ENCODE measurements around the gene ENAH.
A peak's percentile ranks its signal among the peaks of the same experiment; 100 is the strongest.

The ENAH gene

DNA sequence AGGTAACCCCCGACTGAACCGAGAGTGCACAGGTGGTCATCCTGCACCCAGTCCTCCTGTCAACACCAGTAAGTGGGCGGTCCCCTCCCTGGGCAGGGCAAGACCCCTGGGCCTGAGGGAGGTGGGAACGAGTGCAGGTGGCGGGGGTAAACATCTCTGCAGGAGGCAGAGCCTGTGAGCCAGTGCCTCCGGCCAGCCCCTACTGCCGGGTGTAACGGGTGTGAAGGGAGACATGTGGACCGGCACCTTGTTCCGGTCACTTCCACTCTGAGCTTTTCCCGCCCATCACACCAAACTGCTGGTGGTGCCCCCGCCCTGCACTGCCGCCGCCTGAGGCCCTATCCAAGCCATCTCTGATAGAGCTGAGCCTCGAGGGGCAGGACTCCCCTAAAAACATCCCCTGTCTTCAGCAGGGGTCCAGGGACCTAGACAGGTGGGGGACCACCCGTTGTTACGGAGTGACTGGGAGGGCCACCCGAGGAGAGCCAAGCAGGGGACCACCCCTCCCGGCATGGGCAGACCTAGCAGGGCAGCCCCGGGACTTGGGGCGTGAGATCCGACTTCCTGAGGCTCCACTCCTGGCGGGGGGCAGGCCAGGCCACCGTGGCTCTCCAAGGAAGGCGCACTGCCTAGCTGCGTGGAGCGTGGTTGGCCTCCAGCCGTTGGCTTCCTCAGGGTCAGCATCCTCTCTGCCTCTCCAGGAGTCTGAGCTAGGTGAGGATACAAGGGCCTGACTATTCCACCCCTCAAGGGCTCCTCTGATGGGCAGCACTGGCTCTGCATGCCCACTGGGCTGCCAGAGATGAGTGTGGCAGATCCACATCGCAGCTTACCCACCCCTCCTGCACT is 181.2 kb downstream of the ENAH start:
- no peak for DNase-seq (ENCODE audit: low read depth)

DNA sequence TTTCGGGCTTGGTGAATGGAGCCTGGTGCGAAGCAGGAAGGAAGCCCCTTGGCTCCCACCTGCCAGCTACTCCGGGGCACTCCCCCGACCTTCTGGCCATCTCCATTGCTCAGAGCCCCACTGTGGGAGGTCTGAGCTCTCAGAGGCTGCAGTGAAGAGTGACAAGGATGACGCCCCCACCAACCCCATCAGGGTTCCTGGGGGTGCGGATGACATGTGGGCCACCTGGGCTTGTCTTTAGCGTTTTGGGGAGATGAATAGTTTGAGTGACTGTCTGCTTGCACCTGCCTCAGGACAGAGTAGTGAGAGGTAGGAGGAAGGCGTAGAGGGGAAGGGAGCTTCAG is 181.8 kb downstream of the ENAH start:
- no peak for DNase-seq (ENCODE audit: low read depth)

DNA sequence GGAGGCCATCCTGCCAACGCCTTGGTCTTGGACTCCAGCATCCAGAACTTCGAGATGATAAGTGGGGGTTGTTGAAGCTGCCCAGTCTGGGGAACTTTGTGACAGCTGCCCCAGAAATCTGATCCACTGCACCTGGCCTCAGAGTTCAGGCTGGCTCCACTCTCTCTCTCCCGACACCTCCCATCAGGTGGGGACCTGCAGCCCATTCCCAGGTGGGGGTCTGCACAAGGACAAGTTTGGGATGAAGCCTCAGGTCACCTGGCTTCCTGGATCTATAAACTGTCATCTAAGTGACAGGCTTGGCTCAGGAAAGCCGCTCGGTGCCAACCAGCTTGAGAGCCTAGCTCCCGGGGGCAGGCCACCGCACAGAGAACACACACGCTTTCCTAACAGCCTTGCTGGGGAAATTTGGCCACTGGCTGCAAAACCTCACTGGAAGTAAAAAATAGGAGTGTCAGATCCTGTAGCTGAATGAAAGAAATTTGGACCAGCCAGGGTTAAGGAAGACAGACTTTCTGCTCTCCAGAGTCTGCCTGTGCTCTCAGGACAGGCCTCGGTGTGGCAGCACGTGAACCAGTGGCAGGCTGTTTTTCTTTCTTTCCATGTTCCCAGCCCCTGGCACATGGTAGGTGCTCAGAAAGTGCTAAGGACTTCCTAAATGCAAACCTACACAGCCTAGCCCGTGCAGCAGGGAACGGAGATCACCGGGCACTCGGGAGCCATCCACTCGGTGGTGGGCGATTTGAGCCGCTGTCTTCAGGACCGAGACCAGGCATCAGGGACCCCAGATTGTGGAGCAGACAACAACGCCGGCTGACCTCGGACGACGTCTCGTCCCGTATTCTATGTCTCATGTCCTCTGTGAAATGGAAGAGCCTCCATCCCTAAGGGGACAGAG is 182.5 kb downstream of the ENAH start:
- DNase-seq (ENCODE audit: low read depth) = no peak

DNA sequence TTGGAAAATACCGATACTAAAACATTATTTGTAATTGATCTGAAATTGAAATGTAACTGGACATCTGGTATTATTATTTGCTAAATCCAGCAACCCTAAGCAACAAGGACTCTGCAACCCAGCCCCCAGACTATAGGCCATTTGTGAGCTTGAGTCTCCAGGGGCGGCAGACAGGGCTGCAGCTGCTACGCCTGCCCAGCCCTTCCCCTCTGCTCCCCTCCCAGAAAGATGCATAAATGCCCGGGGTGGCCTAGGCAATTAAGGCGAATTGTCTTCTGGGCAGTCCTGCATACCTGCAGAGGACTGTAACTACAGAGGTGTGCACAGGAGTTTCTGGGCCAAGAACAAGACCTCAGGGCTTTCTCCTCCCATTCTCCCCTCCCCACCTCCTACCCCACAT is 183.9 kb downstream of the ENAH start:
- no peak for DNase-seq (ENCODE audit: low read depth)

DNA sequence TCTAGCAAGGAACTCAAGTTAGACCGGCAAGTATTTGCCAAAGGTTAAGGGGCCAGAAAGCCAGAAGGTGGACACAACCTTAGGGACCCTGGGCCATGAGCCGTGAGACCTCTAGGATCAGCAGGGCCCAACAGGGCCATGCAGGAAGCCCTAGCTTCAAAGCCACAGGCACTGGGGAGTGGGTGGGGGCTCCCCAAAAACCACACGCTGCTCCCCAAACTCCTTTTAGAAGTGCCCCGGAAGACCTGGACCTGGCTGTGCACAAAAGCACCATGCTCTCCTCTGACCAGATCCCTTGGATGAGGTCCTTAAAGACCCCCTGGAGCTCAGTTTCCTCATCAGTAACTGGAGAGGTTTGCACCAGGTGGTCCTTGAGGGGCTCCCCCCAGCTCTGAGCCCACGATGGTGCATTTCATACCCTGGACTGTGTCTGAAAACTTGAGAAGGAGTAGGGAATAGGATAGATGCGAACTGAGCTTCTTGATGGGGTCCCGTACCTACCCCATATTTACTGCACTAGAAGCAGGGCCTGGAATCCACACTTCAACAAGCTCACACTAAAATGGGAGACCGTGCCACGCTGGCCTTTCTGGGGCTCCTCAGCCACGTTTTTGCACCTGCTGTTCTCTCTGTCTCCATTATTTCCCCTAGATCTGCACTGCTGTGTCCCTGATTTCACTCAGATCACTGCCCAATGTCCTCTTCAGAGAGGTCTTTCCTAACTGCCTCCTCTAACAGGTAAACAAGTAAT is 184.5 kb downstream of the ENAH start:
- DNase-seq (ENCODE audit: low read depth) = no peak

DNA sequence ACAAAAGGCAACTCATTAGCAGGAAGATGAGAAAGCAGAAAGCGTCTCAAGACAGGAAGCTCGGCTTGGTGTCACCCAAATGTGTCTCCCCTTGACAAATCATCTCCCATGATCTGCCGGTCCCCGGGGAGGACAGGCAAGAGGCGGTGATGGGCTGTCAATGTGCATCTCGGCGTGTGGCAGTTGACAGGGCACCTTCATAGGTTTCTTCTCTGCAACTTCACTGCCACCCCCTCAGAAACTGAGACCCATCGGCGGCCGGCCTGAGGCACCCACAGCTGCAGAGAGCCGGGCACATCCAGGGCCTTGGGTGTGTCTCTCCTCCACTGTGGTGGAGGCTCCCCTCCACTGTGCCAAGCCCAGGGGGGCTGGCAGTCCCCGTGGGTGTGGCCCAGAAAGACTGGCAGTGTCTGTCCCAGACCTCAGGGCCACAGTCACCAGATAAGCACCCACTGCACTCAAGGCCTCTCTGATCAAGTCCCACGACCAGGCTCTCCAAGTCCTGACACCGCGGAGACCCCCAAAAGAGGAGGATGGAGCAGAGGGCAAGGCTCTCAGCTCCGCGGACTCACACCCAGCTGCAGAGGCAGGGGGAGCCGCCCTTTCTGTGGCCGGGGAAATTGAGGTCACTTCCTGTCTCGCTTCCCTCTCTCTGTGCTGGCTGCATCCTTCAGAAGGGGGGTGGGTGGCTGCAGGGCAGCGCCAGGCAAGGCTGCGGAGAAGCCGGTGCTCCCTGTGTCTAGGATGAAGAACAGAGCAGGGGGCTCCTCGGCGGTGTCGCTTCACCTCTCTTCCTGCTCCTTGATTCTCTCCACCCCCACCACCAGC is 185.5 kb downstream of the ENAH start:
- DNase-seq (ENCODE audit: low read depth) = no peak

DNA sequence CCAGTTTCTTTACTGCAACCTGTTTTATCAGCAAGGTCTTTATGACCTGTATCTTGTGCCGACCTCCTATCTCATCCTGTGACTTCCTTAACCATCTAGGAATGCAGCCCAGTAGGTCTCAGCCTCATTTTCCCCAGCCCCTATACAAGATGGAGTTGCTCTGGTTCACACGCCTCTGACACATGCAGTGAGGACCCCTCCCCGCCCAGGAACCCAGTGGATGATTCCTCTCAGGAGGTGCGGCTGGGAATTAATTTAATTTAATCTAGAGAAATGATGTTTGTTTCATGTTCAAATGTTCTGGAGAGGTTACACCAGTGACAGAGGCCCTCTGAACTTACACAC is 186.1 kb downstream of the ENAH start:
- DNase-seq (ENCODE audit: low read depth) = no peak

DNA sequence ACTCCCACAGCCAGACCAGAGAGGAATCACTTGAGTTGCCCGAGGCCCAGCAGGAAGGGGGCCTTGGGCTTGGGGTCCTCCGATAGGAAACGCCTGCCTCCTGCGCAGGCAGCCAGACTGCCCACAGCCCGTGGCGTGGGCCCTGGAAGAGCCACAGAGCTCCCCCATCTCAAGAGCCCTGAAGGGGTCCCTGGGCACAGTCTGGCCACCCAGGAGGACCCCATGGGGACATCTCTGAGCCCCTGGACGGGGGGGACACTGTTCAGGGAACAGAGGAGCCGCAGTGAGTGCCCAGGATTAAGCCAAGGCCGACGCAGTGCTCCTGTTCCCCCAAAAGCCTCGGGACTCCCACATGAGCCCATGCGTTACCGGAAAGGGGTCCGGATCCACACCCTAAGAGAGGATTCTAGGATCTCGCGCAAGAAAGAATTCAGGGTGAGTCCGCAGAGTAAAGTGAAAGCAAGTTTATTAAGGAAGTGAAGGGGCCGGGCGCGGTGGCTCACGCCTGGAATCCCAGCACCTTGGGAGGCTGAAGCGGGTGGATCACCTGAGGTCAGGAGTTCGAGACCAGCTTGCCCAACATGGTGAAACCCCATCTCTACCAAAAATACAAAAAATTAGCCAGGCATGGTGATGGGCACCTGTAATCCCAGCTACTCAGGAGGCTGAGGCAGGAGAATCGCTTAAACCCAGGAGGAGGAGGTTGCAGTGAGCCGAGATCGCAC is 187.0 kb downstream of the ENAH start:
- no peak for DNase-seq (ENCODE audit: low read depth)

DNA sequence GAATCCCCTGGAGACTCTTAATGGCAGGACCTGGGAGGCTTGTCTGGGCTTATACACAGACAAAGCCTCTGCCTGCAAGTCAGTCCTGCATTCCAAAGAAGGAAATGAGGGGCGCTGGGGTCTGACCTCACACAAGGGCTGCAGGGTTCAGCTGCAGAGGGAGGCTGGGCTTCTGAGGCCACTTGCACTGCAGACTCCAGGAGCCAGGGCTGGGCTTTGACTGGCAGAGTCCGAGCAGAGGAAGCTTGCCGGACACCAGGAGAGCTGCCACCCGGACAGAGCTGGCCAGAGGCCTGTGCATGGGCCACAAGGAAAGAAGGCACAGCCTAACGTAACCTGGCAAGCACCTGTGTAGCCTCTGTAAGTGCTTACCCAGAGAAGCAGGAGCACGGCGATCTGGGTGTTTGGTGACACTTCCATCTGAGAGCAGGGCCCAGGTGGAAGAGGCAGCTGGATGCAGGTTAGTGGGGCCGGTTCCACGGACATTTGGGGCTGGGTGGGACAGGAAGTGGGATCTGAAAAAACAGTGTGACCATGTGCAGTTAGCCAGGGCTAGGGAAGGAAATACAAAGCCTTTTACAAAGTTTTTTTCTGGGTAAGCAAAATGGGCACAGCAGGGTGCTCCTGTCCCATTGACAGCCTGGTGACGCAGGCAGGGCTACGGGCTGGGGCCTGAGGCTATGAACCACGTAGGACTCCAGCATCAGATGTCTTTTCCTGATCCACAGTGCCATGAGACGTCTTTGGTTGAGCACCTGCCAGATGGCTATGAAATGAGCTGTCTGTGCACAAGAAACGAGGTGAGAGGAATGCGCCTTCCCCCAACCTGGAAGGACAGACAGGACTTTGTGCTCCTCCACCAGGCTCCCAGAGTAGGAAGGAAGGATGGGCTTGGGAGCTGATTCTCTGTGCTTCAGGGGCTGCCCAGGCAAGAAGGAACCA is 187.8 kb downstream of the ENAH start:
- DNase-seq (ENCODE audit: low read depth) = no peak

DNA sequence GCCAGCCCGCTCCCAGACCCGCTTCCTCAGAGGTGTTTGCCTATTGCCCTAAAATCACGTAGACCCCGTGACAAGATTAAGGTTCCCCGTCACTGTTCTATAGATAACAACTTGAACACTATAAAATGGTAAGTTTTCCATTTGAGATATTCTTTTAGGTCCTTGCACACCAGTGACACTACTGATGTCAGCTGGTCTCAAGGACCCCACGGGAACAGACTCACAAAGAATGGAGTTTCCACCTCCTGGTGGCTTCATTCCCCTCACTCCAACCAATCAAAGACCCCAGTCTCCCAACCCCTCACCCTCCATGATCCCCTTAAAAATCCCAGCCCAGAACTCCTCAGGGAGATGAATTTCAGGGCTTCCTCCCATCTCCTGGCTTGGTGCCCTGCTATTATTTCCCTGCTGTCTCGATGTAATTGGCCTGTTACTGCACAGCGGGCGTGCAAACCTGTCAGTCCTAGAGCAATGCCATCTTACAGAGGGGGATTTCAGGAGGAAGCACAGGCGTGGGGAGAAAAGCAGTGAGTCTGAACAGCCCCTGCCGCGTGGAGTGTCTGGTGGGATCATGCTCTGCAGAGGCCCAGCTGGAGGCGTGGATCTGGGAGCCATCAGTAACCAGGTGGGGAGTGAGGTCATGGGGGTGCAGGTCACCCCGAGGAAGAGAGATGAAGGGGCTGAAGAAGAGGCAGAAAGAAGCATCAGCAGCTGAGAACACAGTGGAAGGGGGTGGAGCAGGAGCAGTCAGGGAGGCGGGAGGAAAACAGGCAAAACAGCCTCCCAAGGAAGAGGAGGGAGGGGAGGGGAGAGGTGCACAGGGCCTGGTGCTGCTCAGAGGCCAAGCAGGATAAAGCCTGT is 190.0 kb downstream of the ENAH start:
- DNase-seq (ENCODE audit: low read depth) = no peak

DNA sequence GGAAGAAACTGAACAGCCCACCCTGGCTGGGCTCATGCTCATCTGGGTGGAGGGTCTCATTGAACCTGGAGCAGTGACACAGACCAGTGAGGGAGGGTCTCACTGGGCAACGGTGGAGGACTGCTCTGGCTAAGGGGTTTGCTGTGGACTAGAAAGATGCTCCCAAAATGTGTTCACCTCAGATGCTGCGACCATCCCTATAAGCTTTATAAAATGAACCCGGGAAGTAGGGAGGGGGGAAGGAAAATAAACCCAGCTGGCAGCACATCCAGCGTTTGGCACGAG is 190.6 kb downstream of the ENAH start:
- DNase-seq (ENCODE audit: low read depth) = no peak

DNA sequence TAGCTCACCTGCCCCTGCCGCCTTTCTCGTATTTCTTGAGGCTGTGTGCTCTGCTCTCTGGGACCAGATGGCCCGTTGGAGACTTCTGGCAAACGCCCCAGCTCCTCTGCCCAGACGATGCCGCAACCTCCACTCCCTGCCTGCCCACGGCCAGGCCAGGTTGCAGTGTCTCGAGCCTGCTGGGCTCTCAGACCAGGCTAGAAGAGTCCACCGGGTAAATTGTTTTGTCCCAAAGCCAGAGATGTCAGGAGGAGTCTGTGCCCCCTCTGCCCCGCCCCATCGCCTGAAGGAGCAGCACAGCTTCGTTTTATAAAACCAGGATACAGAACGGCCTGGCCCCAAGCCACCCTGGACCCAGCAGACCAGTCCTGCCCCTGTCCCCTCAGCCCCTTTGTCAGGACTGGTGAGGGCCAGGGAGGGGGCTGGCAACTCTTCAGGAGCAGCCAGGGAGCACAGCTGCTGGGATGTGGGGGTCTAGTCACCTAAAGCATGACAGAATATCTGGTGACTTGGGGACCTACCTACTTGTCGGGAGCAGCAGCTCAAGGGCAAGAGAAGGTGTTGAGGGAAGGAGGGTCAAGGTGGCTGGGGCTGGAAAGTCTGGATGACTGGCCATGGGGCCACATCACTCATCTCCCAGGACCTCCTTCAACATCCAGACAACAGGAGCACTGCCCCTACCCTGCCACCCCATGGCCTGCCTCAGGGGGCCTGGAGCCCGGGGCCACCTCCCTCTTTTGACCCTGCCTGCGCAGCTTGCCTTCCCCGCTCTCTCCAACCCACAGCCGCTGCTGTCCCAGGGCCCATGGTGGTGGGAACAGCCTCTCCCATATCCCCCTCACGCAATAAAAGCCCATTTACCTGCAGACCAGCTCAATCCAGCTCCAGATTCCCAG is 191.1 kb downstream of the ENAH start:
- DNase-seq (ENCODE audit: low read depth) = no peak

DNA sequence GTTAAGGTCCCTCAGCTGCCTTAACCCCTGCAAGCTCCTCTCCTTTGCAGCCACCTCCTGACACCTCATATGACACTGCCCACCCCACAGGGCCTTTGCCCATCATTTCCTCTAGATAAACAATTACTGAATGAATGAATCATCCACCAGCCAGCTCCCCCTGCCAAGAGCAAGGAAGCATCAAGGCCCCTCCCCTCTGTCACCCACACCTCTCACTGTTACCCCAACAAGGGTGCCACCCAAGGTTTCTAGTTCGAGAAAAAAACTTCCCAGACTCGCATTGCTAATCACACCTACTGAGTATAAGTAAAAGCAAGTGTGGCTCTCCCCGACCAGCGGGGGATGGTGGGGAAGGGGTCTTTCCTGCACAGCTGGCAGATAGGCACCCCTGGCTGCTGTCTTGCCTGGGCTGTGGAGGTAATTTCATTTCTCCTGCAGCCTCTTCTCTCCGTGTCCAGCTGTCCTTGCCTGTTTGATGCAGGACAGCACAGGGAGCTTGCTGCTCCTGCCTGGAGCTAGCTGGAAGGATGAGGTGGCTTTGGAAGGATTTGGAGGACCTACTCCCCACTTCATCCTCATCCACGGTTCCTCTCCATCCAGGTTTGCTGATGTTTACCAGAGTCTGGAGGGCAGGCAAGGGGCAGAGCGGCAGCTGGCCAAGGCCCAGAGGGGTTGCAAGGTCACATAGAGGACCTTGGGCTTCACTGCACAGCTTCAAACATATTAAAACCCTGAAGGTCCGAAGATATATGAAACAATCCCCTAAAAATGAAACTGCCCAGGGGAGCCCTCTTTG is 192.0 kb downstream of the ENAH start:
- peak; percentile 55 for DNase-seq (ENCODE audit: low read depth)

DNA sequence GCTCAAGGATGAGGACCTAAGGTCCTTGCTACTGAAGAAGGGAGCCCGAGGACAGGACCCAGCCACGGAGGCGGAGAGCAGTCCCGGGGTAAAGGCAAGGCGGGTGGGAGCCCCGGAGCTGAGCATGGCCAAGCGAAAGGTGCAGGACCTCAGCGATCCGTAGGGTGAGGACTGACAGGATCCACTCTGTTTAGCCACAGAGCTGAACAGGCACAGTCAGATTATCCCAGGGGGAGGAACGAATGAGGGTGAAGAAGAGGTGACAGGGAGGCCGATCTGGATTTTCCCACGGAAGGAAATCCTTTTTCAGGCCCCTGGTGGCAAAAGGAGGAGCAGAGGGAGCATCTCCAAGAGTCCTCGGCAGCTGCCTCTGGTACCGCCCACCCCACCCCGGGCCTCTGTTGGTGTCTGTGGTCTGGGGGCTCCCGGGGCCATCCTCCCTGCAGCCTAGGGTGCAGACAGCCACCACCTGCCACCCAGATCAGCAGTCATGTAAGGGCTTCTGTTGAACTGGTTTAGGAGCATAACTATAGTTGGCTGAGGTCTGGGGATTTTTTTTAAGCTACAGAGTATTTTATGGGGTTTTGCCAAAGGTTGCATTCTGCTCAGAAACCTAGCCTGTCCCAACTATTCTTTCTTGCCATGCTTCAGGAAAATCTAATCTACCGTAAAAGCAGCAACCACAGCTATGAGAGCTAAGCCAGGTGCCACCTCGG is 192.7 kb downstream of the ENAH start:
- DNase-seq (ENCODE audit: low read depth) = no peak

DNA sequence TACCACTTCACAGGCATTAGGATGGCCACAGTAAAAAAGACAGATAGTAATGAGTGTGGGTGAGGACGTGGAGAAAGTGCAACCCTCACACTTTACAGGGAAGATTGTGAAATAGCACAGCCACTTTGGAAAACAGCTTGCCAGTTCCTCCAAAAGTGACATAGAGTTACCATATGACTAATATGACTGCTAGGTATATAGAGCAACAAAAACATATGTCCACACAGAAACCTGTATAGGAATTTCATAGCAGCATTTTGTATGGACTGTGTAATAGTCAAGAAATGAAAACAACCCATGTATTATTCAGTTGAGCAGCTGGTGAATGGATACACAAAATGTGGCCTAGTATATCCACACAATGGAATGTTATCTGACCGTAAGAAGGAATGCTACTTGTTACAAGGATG is 194.7 kb downstream of the ENAH start:
- DNase-seq (ENCODE audit: low read depth) = no peak

DNA sequence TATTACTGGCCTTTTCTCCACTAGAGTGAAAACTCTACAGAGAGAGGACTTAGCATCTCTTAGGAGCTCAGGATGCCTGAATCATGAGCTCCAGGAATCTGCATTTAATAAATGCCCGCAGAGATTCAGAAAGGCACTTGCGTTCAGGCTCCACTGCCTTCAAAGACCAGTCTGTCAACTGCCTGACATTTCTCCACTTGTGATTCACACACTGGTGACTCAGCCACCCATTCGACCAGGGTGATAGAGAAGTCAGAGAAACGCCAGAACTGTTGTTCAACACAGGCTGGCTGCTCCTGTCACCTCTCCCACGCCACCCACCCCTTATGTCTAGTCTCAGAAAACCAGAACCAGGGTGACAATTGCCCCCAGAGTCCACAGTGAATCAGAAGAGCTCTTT is 198.2 kb downstream of the ENAH start:
- DNase-seq (ENCODE audit: low read depth) = peak; percentile 80
